Frontal cortex (tissue), 4 donors: ENCODE data around the gene PTPN13. TPM values are rescaled to one million over a fixed set of nuclear protein-coding genes. Genes with fewer than 3 reads are reported as not detected.

Source experiments
- DNase-seq, 2 donors: peaks; one replicate each; pipeline ENCODE4 v3.0.0; 2012; ENCODE audit warnings: low spot score in 2 of 2
- FAIRE-seq: peaks from 2 replicates; lab custom pipeline; 2012; peaks lifted over from hg19 to GRCh38; lab: Jason Lieb, UNC
- total RNA-seq: library from RNA; depleted of rRNA; stranded (reverse); fragments of >200 nt; gene quantifications from one replicate; pipeline ENCODE4 v1.2.3, GENCODE V29; 2014
- donor health status: control.
- donor health status: control.
- donor health status: control.

Gene PTPN13
- total RNA-seq, 1 donor from 2014 or later, result 55.8 TPM

GRCh38 chr4:86788826-86789225, 194.7 kb downstream of the PTPN13 start:
- DNase-seq (no peak), FAIRE-seq (no peak)

- DNase-seq (no peak), FAIRE-seq (no peak)
Measured at GRCh38 chr4:86791126-86791525, 197.0 kb downstream of the PTPN13 start.

DNA sequence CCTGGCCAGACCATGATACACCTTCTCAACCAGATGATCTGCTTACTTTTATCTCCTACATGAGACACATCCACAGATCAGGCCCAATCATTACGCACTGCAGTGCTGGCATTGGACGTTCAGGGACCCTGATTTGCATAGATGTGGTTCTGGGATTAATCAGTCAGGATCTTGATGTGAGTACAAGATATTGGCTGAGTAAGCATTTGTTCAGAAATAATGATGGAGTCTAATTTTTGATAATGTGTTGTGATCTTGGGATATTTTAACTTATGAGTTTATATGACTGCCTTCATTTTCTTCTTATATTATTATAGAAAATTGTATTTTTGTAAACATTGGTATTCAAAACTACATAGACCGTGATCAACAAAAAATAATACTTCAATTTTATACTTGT, 215.7 kb downstream of the PTPN13 start:
- no peak for DNase-seq
- FAIRE-seq, result no peak

- DNase-seq (no peak), FAIRE-seq (no peak)
Measured at GRCh38 chr4:86810847-86811246, 216.7 kb downstream of the PTPN13 start.

DNA sequence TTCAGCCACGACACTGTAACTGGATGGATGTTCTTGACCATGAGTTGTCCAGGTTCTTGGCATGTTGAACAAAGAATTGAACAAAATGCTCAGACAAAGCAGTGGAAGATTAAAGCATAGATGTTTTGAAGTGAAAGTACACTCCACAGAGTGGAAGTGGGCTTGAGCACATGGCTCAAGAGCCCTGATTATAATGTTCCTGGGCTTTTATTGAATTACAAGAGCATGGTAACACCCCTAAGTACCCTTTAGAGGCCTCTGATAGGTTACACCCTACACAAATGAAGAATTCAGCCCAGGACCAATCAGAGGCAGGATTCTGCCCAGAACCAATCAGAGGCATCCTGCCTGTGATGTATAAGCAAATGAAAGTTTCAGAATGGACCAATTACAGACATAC, 221.5 kb downstream of the PTPN13 start:
- FAIRE-seq, result no peak
- no peak for DNase-seq

DNA sequence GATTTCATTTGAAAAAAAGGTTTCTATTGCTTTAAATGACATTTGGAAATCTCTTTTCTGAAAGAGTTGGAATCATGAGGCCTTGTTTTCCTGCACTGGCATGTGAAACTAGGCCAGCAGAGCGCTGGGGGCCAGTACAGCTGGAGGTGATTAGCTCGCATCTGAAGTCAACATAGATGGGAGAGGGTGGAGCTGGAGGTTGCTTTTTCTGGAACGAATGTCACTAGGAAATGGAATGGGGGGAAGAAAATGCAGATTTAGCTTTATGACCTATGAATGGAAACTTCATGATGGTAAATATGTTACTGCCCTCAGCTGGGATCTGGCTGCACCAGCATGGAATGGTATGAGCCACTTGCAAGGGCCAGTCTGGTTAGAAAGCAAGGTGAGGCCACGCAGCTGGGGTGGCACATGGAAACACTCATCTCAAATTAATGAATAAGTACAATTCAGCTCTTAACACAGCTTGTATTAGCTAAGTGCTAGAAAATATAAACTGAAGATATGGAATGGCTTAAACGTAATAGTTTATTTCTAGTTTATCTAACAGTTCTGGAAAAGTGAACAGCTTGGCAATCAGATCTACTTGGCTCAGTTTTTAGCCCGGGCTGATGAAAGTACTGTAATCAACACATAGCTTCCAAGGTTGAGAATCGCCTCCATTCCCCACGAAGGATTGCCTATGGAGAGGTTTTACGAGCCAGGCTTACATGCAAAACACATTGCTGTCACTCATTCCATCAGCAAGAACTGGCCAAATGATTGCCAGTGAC, 222.6 kb downstream of the PTPN13 start:
- FAIRE-seq (no peak), DNase-seq (no peak)

DNA sequence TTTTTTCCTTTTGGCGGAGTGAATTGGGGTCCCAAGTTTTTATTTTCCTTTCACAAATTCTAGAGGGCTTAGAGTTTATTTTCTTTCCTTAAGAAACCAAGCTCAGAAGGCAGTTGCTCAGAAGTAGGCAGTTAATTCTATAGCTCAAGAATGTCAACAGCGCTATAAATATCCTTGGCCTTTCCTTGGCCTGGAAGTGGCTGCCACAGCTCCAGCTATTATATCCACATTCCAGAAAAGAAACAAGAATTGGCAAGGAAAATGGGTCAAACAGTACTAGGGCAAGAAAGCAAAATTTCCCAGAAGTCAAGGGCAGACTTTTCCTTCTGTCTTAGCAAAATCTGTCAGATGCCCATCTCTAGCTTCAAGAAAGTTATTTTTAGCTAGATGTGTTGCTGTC, 224.1 kb downstream of the PTPN13 start:
- DNase-seq (no peak), FAIRE-seq (no peak)

DNA sequence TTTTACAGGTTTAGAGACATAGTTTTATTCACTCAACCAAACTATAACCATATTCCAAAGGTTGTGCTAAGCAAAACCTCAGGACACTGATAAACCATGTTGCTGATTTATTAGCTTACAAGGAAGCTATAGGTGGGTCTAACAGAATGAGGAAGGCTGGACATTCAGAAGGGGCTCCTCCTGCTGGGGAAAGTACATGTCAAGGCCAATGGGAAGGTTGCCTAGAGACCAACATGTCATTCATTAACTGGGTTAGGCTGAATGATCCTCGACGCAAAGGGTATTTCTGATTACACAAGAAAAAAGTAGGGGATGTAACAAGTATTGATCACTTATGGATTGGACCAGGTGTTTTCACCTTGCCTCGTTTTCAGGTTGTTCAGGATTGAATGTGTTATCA, 224.7 kb downstream of the PTPN13 start:
- no peak for DNase-seq
- FAIRE-seq, result no peak

GRCh38 chr4:86819561-86819960, 225.4 kb downstream of the PTPN13 start:
- FAIRE-seq (no peak), DNase-seq (no peak)

DNA sequence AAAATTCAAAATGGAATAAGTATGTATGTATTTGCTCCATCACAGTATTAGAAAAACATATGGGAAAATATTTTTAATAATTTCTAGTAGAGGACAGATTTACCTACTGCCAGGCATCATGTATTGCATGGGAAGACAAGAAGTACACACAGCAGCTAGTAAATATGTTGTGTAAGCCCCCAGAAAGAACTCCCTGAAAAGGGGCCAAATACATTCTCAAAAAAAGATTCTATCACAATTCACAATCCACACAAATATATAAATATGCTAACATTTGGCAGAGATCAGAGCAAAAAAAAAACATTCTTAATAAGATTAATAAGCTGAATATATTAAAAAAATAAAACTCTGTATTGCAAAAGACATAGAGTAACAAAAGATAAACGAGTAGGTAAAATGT, 227.0 kb downstream of the PTPN13 start:
- FAIRE-seq (no peak), DNase-seq (no peak)

DNA sequence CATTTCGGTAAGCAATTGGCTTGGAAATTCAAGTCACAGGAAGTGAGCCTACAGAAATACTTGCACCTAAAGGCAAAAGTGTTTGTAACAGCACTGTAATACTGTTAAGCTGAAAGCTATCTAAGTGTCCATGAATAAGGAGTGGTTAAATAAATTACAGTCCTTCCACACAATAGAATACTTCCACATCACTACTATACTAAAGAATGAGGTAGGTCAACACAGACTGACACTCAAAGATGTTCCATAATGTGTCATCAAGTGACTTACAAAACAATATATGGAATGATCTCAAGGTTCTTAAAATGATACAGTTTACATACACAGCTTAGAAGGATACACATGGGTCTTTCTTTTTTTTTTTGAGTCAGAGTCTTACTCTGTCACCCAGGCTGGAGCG, 228.0 kb downstream of the PTPN13 start:
- DNase-seq (no peak), FAIRE-seq (no peak)

DNA sequence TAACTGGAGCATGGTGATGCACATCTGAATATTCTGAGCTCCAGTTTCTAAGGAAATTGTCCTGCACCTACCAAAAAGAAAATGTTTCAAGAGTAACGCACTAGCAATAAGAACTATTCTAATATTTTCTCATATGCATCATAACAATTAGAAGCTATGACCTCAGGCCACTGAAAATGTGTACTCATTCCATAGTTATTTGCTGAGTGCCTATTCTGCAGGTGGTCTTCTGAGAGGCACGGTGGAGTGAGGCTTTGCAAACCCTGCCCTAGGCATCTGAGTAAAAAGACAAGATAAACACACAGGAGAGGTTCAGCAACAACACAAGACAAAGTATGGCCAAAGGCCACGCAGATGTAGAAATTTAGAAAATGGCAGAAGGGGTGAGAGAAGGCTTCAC, 231.4 kb downstream of the PTPN13 start:
- FAIRE-seq, result no peak
- DNase-seq, result no peak

- FAIRE-seq, result no peak
- no peak for DNase-seq
Measured at GRCh38 chr4:86831262-86832130, 237.4 kb downstream of the PTPN13 start.

DNA sequence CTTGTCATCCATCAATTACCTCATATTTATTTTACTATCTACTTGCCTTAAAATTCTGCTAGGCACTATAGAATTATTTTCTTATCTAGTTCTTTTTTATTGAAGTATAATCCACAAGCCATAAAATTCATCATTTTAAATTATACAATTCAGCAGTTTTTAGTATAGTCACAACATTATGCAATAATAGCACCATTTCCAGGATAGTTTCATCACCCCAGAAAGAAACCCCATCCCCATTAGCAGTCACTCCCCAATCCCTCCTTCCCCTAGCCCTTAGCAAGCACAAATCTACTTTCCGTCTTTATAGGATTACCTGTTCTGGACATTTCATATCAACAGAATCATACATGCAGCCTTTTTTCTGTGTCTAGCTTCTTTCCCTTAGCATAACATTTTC, 239.5 kb downstream of the PTPN13 start:
- no peak for FAIRE-seq

DNA sequence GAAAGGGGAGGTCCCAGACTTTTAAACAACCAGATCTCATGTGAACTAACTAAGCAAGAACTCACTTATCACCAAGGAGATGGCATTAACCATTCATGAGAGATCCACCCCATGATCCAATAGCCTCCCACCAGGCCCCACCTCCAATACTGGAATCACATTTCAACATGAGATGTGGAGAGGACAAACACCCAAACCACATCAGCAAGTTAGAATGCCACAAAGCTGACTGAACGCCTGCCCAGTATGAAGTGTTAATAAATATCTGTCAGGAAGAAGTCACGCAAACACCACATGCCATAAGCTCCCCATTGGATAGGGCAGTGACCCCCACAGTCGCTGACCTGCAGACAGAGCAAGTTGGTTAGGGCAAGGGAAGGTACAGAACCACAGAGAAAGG, 240.8 kb downstream of the PTPN13 start:
- no peak for FAIRE-seq
- DNase-seq, result no peak

More for the DNA sequence above, 239.5 kb downstream of the PTPN13 start:
- no peak for DNase-seq

GRCh38 chr4:86835677-86836076, 241.6 kb downstream of the PTPN13 start:
- DNase-seq (no peak), FAIRE-seq (no peak)

GRCh38 chr4:86837691-86838503, 243.8 kb downstream of the PTPN13 start:
- no peak for FAIRE-seq

DNA sequence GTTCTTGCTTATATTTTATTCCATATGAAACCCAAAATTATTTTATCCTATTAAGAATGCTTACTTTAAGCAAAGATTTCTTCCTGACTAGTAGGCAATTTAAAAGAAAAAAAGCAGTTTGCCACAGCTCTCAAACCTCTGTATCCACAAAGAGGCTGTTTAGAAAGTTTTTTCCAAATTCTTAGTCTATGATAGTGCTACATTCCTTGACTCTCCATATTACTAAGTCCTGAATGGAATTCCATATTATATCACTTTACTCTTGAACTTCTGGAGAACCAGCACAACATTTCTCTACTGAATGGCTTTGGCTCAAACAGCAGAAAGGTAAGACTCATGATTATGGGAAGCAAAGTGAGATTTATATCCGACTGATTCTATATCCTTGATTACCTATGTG, 246.7 kb downstream of the PTPN13 start:
- no peak for DNase-seq
- FAIRE-seq, result no peak

More at GRCh38 chr4:86837691-86838503, 243.8 kb downstream of the PTPN13 start:
- no peak for DNase-seq

GRCh38 chr4:86841309-86841708, 247.2 kb downstream of the PTPN13 start:
- no peak for FAIRE-seq

DNA sequence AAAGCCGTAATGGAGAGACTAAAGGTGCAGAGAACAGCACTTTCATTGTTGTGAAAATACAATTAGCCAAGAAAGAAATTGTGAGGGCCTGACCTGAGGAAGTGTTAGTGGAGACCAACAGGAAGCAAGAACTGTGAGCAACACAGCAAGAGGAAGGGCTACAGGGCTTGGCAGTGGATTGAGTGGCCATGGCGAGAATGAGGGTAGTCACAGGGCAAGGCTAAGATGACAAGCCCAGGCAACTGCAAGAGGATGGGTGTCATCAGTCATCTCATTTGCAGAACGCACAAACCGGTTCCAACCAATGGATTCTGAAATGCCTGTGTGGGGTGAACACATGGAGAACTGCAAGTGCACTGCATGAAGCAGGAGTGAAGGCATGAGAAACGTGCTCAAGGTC, 251.5 kb downstream of the PTPN13 start:
- DNase-seq (no peak), FAIRE-seq (no peak)

More at GRCh38 chr4:86841309-86841708, 247.2 kb downstream of the PTPN13 start:
- no peak for DNase-seq
